Stimulated activated CD4-positive, alpha-beta T cell treated with anti-CD3 and anti-CD28 coated beads, Interleukin-12 subunit alpha, Interleukin-12 subunit beta, amount 100 ng/mL, for 48 hours (primary cell): ENCODE results near the gene KIF18B.

Experiments used
- DNase-seq, 3 donors: peaks; one replicate each; pipeline ENCODE4 v3.0.0-alpha.2; 2020; ENCODE audit warnings: low read depth in 2 of 3, low spot score in 1 of 3

The KIF18B gene

GRCh38 chr17:44921122-44921882 is 26.3 kb downstream of the KIF18B start:
- DNase-seq = no peak

- DNase-seq = no peak
These were observed 27.0 kb downstream of the KIF18B start for GRCh38 chr17:44920565-44920940.

- peak; percentile 42 to 48 (median 45) for DNase-seq
These were observed 27.5 kb downstream of the KIF18B start for GRCh38 chr17:44919885-44920564.

GRCh38 chr17:44919411-44919810 is 28.2 kb downstream of the KIF18B start:
- no peak for DNase-seq

GRCh38 chr17:44918006-44918405 is 29.6 kb downstream of the KIF18B start:
- no peak for DNase-seq

GRCh38 chr17:44917456-44917855 is 30.1 kb downstream of the KIF18B start:
- DNase-seq = no peak

- no peak for DNase-seq
These were observed 30.8 kb downstream of the KIF18B start for GRCh38 chr17:44916781-44917241.

- no peak for DNase-seq
These were observed 31.5 kb downstream of the KIF18B start for GRCh38 chr17:44915862-44916780.

- no peak for DNase-seq
These were observed 32.2 kb downstream of the KIF18B start, which contains the start of gene GFAP for GRCh38 chr17:44915321-44915726. GFAP (minus strand) TSS chr17:44915500; CDS start chr17:44915486, 14 bp downstream.

GRCh38 chr17:44914698-44915271 is 32.8 kb downstream of the KIF18B start:
- DNase-seq = no peak

- no peak for DNase-seq
These were observed 33.4 kb downstream of the KIF18B start for GRCh38 chr17:44914148-44914547.

GRCh38 chr17:44913676-44914075 is 33.9 kb downstream of the KIF18B start:
- DNase-seq = no peak

GRCh38 chr17:44912763-44913544 is 34.6 kb downstream of the KIF18B start:
- no peak for DNase-seq

GRCh38 chr17:44911133-44912001 is 36.2 kb downstream of the KIF18B start:
- peak in 2 of 3 donors; percentile 40 to 42 for DNase-seq

GRCh38 chr17:44910231-44911106 is 37.1 kb downstream of the KIF18B start:
- DNase-seq = no peak

- DNase-seq = no peak
These were observed 37.9 kb downstream of the KIF18B start for GRCh38 chr17:44909681-44910144.

- DNase-seq = no peak
These were observed 38.7 kb downstream of the KIF18B start for GRCh38 chr17:44908761-44909326.
